ENCODE data around the gene PEX12.
"Not testable (repeated sequence)": the region's sequence is repeated elsewhere in the genome, so short reads cannot be mapped to it uniquely, and the experiment has no call there.

PEX12 gene

DNA sequence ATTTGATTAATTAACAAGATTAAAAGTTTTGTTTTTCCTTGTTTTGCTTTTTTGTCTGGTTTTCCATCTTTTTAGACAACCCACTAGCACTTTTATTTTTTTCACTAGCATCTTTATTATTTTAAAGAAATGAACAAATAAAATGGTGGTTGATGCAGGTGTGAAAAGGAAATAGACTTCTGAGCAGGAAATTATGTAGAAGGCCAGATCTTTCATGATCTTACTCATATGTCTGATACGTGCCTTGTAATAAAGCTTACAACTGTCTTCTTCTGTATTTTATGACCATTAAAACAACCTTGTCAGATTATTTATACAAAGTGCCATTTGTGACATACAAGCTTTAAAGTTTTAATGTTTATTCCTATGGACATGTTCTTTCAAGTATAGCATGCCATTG lies 47.2 kb downstream of the PEX12 start:
- no peak for TF ChIP-seq CTCF (IDR thresholded peaks at IDR 0.05; ENCODE audit: low read depth, low read length)
- Histone ChIP-seq H3K4me3 (ENCODE audit: low read depth, low read length) (no peak overlapping the region), H3K4me1 (no peaks in the 10 kb centered on the region), H3K9me3 (no peaks in the 10 kb centered on the region), H3K27me3 (no peaks in the 10 kb centered on the region; the same call in 1 of the 2 replicates), H3K36me3 (no peaks in the 10 kb centered on the region)
- DNase-seq: no peak

- no peak for TF ChIP-seq CTCF (IDR thresholded peaks at IDR 0.05; ENCODE audit: low read depth, low read length)
- H3K27me3 ChIP-seq: no peaks in the 10 kb centered on the region; the same call in 1 of the 2 replicates
- no peaks in the 10 kb centered on the region for H3K9me3 ChIP-seq
- DNase-seq: no peak
- no peak overlapping the region for H3K4me3 ChIP-seq (ENCODE audit: low read depth, low read length)
- H3K36me3 ChIP-seq: no peaks in the 10 kb centered on the region
- no peaks in the 10 kb centered on the region for H3K4me1 ChIP-seq
Measured at GRCh38 chr17:35529866-35530265, 48.5 kb downstream of the PEX12 start.

DNA sequence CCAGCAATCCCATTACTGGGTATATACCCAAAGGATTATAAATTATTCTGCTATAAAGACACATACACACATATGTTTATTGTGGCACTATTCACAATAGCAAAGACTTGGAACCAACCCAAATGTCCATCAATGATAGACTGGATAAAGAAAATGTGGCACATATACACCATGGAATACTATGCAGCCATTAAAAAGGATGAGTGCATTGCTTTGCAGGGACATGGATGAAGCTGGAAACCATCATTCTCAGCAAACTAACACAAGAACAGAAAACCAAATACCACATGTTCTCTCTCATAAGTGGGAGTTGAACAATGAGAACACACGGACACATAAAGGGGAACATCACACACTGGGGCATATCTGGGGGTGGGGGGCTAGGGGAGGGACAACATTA lies 49.0 kb downstream of the PEX12 start:
- not testable (repeated sequence) for H3K4me3 ChIP-seq (ENCODE audit: low read depth, low read length); DNase-seq; H3K4me1 ChIP-seq; H3K9me3 ChIP-seq; H3K27me3 ChIP-seq; H3K36me3 ChIP-seq

All from BE2C (cell line).